22Rv1 (cell line): ENCODE measurements around the gene MAG.

Source experiments
- H3K27ac ChIP-seq: fragments of 450-650 bp; 2 replicates; pipeline ENCODE4 v1.5.1; 2017
- CTCF ChIP-seq: fragments of 450-650 bp; IDR thresholded peaks from 2 replicates; pipeline ENCODE4 v1.5.1; 2017; ENCODE audit warnings: mild to moderate bottlenecking
- ZFX ChIP-seq: fragments of 450-650 bp; IDR thresholded peaks from 2 replicates; pipeline ENCODE4 v1.6.1; 2017; ENCODE audit warnings: antibody characterized with exemption, borderline replicate concordance

MAG gene

GRCh38 chr19:35311901-35312665 is 20.1 kb downstream of the MAG start:
- H3K27ac ChIP-seq: no peak overlapping the region
- TF ChIP-seq CTCF (no peak), ZFX (no peak)

DNA sequence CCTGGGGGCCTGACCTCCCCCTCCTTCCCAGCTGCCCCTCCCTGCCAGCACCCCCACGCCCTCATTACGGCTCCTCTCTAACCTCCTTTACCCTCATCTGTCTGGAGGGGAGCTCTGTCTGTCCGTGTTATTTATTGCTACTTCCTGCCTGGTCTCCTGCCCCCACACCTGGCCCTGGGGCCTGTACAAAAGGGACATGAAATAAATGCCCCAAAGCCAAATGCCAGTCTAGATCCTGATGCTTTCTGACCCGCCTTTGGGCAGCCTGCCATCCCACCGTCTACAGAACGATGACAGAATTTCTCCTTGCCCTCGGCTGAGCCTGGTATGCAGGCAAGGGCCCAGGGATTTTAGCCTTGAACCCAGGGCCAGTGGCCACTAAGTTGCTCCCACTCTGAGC is 21.6 kb downstream of the MAG start:
- no peak for TF ChIP-seq CTCF
- TF ChIP-seq ZFX: no peak
- H3K27ac ChIP-seq: no peak overlapping the region

DNA sequence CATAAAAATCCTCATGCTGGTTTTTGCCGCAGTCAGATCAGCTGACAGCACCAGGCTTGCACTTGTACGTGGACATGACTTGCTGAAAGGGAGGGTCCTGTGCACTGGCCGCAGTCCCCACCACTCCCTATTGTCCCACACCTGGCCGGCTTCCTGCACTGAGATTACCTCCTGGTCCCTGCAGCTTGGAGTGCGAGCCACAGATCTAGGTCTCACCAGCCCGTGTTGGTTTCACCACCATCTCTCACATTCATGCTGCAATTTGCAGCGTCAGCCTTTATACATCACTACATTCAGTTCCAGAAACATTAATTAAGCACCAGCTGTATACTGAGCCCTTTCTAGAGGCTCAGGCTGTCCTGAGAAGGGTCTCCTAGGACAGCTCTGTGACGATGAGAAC is 22.1 kb downstream of the MAG start:
- no peak overlapping the region for H3K27ac ChIP-seq
- no peak for TF ChIP-seq ZFX
- no peak for TF ChIP-seq CTCF

DNA sequence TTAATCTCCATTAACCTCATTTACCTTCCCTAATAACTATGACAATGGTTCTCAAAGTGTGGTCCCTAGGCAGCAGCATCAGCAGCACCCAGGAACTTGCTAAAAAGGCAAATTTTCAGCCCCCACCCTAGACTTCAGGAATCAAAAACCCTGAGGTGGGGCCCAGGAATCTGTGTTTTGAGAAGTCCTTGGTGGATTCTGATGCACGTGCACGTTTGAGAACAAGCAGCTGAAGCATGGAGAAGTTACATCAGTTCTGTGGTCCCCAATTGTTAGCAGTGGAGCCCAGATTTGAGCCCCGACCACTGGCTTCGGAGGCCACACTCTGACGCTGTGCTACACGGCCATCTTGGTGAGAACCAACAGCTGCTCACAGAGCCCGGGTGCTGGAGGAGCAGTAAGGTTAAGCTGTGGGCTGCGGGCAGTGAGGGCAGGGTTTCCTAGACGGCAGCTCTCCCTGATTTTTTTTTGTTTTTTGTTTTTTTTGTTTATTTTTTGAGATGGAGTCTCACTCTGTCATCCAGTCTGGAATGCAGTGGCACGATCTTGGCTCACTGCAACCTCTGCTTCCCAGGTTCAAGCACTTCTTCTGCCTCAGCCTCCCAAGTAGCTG is 23.0 kb downstream of the MAG start:
- H3K27ac ChIP-seq: no peak overlapping the region
- TF ChIP-seq ZFX: no peak

DNA sequence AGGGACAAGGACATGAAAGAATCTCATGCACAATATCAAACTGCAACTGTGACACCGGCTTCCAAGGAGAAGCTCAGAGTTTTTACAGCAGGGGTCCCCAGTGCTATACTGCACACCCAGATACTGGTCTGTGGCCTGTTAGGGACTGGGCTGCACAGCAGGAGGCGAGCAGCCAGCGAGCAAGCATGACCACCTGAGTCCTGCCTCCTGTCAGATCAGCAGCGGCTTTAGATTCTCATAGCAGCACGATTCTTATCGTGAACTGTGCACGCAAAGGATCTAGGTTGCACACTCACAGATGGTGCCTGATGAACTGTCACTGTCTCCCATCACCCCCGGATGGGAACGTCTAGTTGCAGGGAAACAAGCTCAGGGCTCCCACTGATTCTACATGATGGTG is 23.9 kb downstream of the MAG start:
- TF ChIP-seq CTCF: no peak
- TF ChIP-seq ZFX: no peak
- no peak overlapping the region for H3K27ac ChIP-seq

- H3K27ac ChIP-seq: no peak overlapping the region
- no peak for TF ChIP-seq ZFX
- TF ChIP-seq CTCF: no peak
Observed at GRCh38 chr19:35316560-35316959, 24.6 kb downstream of the MAG start.

DNA sequence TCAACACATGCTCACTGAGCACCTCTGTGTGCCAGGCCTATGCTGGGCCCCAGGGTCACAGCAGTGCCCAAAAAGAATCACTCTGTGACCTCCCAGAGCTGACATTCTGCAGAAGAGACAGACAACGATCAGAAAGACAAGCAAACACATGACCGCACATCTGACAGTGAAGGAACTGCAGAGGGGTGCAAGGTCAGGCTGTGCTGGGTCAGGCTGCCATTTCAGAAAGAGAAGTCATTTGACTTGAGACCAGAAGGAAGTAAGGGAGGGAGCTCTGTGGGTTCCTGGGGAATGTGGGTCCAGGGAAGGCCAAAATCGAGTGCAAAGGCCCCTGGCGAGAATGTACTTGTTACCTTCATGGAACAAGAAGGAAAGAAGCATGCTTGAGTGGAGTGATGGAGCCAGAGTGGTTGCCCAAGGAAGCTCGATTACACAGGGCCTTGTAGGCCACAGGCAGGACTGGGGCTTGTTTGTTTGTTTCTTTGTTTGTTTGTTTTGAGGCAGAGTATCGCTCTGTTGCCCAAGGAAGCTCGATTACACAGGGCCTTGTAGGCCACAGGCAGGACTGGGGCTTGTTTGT is 25.6 kb downstream of the MAG start:
- no peak overlapping the region for H3K27ac ChIP-seq

More for the DNA sequence above, 25.6 kb downstream of the MAG start:
- no peak for TF ChIP-seq CTCF
- TF ChIP-seq ZFX: no peak
